ENCODE results near the gene FBLN2.

Gene FBLN2

GRCh38 chr3:13654330-13655060 lies 105.6 kb downstream of the FBLN2 start:
- ChIA-PET CTCF (interaction anchor here (0.6 to 28.8 kb wide), 24 partner anchors 12 to 1273 kb away, joined by 3 to 1252 read pairs (median 4); partner anchors contain the start of genes HDAC11 and TMEM43), POLR2A (interaction anchor here (0.7 kb wide), 1 partner anchor 524 kb away, joined by 3 read pairs; the partner anchor contains the start of genes LSM3 and XPC)
- H3K4me3 ChIP-seq (ENCODE audit: low read depth, low read length), result no peak overlapping the region
- no peak for DNase-seq (ENCODE audit: low read depth, low spot score)
- no peak for TF ChIP-seq CTCF (IDR thresholded peaks at IDR 0.05; ENCODE audit: insufficient read depth, low read length, missing control alignments)

DNA sequence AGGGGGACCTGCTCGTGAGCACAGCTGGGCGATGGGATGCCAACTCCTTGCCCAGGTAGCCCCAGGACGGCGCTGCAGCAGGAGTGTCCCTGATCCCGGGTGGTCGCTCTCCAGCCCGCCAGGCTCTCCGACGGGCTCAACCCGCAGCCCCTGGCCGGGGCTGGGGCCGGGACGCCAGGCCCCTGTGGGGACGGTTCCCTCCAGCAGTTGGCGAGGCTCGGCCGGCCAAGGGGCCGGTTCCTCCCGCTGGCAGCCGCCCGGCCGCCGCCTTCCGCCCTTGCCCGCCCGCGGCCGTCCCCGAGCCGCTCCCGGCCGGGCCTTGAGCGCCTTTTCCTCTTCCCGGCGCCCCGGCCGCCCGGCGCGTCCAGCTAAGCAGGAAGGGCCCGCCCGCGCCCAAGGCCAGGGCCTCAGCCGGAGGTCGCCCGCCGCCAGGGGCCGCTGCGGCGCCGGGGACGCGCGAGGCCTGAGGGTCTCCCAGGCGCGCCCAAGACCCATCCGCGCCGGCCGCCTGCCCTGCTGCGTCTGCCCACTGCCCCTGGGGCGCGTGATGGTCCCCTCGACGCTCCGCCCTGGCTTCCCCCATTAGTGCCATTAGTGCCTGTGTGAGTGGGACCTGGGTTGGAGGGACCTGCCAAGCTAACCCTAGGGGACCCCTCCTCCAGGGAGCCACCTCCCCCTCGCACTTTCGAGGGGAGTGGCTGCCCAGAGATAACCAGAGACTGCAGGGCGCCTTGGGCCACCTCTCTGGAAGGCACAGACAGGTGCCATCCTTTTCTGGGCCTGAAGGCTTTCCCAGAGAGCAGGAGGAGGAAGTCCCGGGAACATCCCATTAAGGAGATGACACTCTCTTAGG lies 106.4 kb downstream of the FBLN2 start:
- ChIA-PET CTCF (interaction anchor here (0.6 to 28.8 kb wide), 28 partner anchors 13 to 1272 kb away, joined by 3 to 1252 read pairs (median 4); partner anchors contain the start of genes HDAC11 and TMEM43), POLR2A (interaction anchor here (0.7 kb wide), 1 partner anchor 523 kb away, joined by 3 read pairs; the partner anchor contains the start of genes LSM3 and XPC)
- DNase-seq (ENCODE audit: low read depth, low spot score), result no peak
- H3K4me3 ChIP-seq (ENCODE audit: low read depth, low read length), result no peak overlapping the region
- peak; percentile 36 for TF ChIP-seq CTCF (IDR thresholded peaks at IDR 0.05; ENCODE audit: insufficient read depth, low read length, missing control alignments)

- ChIA-PET CTCF (interaction anchor here (0.7 to 28.8 kb wide), 28 partner anchors 14 to 1271 kb away, joined by 3 to 1252 read pairs (median 4); partner anchors contain the start of genes HDAC11 and WNT7A), POLR2A (no interaction called here)
- no peak for DNase-seq (ENCODE audit: low read depth, low spot score)
- TF ChIP-seq CTCF (IDR thresholded peaks at IDR 0.05; ENCODE audit: insufficient read depth, low read length, missing control alignments), result no peak
- H3K4me3 ChIP-seq (ENCODE audit: low read depth, low read length), result no peak overlapping the region
Measured at GRCh38 chr3:13656584-13657301, 107.8 kb downstream of the FBLN2 start.

- ChIA-PET POLR2A (no interaction called here), CTCF (interaction anchor here (0.6 to 28.8 kb wide), 27 partner anchors 14 to 1264 kb away, joined by 3 to 1252 read pairs (median 4); partner anchors contain the start of genes HDAC11 and WNT7A)
- no peak for DNase-seq (ENCODE audit: low read depth, low spot score)
- H3K4me3 ChIP-seq (ENCODE audit: low read depth, low read length), result no peak overlapping the region
- peak; percentile 96 for TF ChIP-seq CTCF (IDR thresholded peaks at IDR 0.05; ENCODE audit: insufficient read depth, low read length, missing control alignments)
Measured at GRCh38 chr3:13657660-13658435, 108.9 kb downstream of the FBLN2 start.

DNA sequence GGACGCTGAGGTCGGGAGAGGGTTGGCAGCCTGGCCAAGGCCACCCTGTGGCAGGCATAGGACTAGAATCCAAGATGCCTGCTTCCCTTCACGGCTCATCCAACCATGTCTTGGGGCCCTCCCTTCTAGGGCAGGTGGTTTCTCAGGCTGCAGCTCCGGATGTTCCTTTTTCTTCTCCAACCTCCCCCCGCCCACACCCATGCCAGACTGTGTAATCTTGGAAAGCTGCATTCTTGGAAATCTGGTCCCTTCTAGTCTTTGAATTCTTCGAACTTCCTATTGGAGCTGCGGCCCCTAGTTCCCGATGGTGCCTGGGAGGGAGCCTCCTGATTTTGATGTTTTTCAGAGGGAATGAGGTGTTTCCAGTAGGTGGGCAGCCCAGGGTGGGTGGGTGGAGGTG lies 109.8 kb downstream of the FBLN2 start:
- TF ChIP-seq CTCF (IDR thresholded peaks at IDR 0.05; ENCODE audit: insufficient read depth, low read length, missing control alignments), result no peak
- ChIA-PET POLR2A (no interaction called here), CTCF (interaction anchor here (0.6 to 28.8 kb wide), 14 partner anchors 13 to 1263 kb away, joined by 3 to 1252 read pairs (median 12); partner anchors contain the start of gene WNT7A)
- no peak overlapping the region for H3K4me3 ChIP-seq (ENCODE audit: low read depth, low read length)
- no peak for DNase-seq (ENCODE audit: low read depth, low spot score)

All from AG04449 (cell line).